Lower leg skin (tissue), 3 donors: Measurements from ENCODE around the gene SIRT2.

Experiments used
- CTCF ChIP-seq, 3 donors: fragments of 450-650 bp; IDR thresholded peaks; one replicate each; pipeline ENCODE4 v1.5.1; 2016; ENCODE audit warnings: antibody characterized with exemption in 3 of 3, mild to moderate bottlenecking in 3 of 3, moderate library complexity in 2 of 3
- POLR2A ChIP-seq, 2 donors: fragments of 450-650 bp; IDR thresholded peaks; one replicate each; pipeline ENCODE4 v1.6.1; 2016 to 2017; ENCODE audit warnings: antibody characterized with exemption in 2 of 2, mild to moderate bottlenecking in 1 of 2, moderate library complexity in 1 of 2

- TF ChIP-seq CTCF (IDR thresholded peaks at IDR 0.05) = no peak
- TF ChIP-seq POLR2A (IDR thresholded peaks at IDR 0.05) = peak in 1 of 2 donors; percentile 52
Measured at GRCh38 chr19:38899447-38900201, at the start of gene SIRT2, which contains the start of gene NFKBIB.
